Measurements from ENCODE around the gene ACAP1.

DNA sequence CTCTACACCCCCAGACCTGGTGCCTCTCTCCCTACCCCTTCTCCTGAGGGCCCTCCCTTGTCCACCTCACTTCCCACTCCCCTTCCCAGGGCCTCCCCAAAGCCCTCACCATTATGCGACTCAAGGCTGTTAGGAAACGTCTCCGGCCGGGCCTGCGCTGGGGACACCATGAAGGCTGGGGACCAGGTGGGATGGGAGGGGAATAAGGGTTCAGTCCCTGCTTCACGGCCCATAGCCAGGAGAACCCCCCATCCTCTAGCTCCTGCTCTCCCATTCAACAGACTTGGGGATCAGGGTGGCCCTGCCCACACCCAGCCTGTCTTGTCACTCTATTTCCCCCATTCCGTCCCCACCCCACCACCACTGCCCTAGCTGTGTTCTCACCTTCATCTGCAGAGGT, 9.3 kb upstream of the ACAP1 start:
- TF ChIP-seq, protein P1, sequence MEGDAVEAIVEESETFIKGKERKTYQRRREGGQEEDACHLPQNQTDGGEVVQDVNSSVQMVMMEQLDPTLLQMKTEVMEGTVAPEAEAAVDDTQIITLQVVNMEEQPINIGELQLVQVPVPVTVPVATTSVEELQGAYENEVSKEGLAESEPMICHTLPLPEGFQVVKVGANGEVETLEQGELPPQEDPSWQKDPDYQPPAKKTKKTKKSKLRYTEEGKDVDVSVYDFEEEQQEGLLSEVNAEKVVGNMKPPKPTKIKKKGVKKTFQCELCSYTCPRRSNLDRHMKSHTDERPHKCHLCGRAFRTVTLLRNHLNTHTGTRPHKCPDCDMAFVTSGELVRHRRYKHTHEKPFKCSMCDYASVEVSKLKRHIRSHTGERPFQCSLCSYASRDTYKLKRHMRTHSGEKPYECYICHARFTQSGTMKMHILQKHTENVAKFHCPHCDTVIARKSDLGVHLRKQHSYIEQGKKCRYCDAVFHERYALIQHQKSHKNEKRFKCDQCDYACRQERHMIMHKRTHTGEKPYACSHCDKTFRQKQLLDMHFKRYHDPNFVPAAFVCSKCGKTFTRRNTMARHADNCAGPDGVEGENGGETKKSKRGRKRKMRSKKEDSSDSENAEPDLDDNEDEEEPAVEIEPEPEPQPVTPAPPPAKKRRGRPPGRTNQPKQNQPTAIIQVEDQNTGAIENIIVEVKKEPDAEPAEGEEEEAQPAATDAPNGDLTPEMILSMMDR (conservative IDR thresholded peaks at IDR 0.05 in 1 of 2, IDR thresholded peaks at IDR 0.05 in 1 of 2; ENCODE audit: extremely low read depth in 1 of 2, insufficient read depth in 1 of 2, low read depth in 1 of 2, low read length in 2 of 2), result no peak
- TF ChIP-seq EZH2 (IDR thresholded peaks at IDR 0.05; ENCODE audit: borderline replicate concordance, low read length), result no peak

Measured in mammary epithelial cell (primary cell).